Endometrial microvascular endothelial cells (primary cell): ENCODE measurements around the gene SH2D3C. TPM values are rescaled to one million over a fixed set of nuclear protein-coding genes. Genes with fewer than 3 reads are reported as not detected.

ENCODE experiments used
- in situ Hi-C: cut with HindIII; loops from 2 replicates; pipeline ENCODE4 v1.10.0; 2017; ENCODE audit warnings: low sequenced_read_pairs, low pct_unique_long_range_greater_than_20kb; ENCODE audit errors: inconsistent ontology term
- total RNA-seq: library from RNA; depleted of rRNA; stranded (reverse); fragments of >200 nt; gene quantifications from one replicate; pipeline ENCODE4 v1.2.3, GENCODE V29; 2015; ENCODE audit errors: inconsistent ontology term

The SH2D3C gene
- total RNA-seq, result 70.3 TPM

- in situ Hi-C loops, result no loop called here
These were observed at the start of gene SH2D3C for GRCh38 chr9:127778280-127779135. SH2D3C (minus strand) TSS chr9:127778666; CDS start chr9:127778627, 39 bp downstream.

GRCh38 chr9:127826253-127826913 lies 47.9 kb upstream of the SH2D3C start:
- in situ Hi-C loops, result no loop called here

GRCh38 chr9:127825319-127826051 lies 47.0 kb upstream of the SH2D3C start:
- in situ Hi-C loops, result no loop called here

- in situ Hi-C loops, result no loop called here
These were observed 43.6 kb upstream of the SH2D3C start for GRCh38 chr9:127822108-127822507.

GRCh38 chr9:127818574-127818973 lies 40.1 kb upstream of the SH2D3C start:
- in situ Hi-C loops, result no loop called here

- in situ Hi-C loops, result no loop called here
These were observed 39.5 kb upstream of the SH2D3C start for GRCh38 chr9:127817881-127818434.

- in situ Hi-C loops, result no loop called here
These were observed 38.3 kb upstream of the SH2D3C start for GRCh38 chr9:127816728-127817127.

- in situ Hi-C loops, result no loop called here
These were observed 37.9 kb upstream of the SH2D3C start for GRCh38 chr9:127816362-127816725.

GRCh38 chr9:127815512-127816361 lies 37.3 kb upstream of the SH2D3C start:
- in situ Hi-C loops, result no loop called here

- in situ Hi-C loops, result no loop called here
These were observed 36.4 kb upstream of the SH2D3C start for GRCh38 chr9:127814619-127815511.

GRCh38 chr9:127813686-127814226 lies 35.3 kb upstream of the SH2D3C start:
- in situ Hi-C loops, result no loop called here

- in situ Hi-C loops, result no loop called here
These were observed 34.6 kb upstream of the SH2D3C start for GRCh38 chr9:127812936-127813675.

- in situ Hi-C loops, result no loop called here
These were observed 33.5 kb upstream of the SH2D3C start for GRCh38 chr9:127812011-127812410.

- in situ Hi-C loops, result no loop called here
These were observed 32.1 kb upstream of the SH2D3C start for GRCh38 chr9:127810378-127811187.

GRCh38 chr9:127809540-127810377 lies 31.3 kb upstream of the SH2D3C start:
- in situ Hi-C loops, result no loop called here
